GM12891 (cell line): ENCODE results near the gene FKBP15.

ENCODE experiments used
- POLR2A ChIP-seq: IDR thresholded peaks from 2 replicates; pipeline ENCODE4 v1.6.1; 2011; ENCODE audit warnings: low read depth, low read length, control low read depth
- TAF1 ChIP-seq: IDR thresholded peaks from 2 replicates; pipeline ENCODE4 v1.6.1; 2011; ENCODE audit warnings: low read depth, low read length, control low read depth

- TF ChIP-seq TAF1 (no peak), POLR2A (no peak)
Observed at GRCh38 chr9:113215132-113215531, 5.9 kb downstream of the FKBP15 start.
